ENCODE measurements around the gene EYA2.

- TF ChIP-seq EP300 (IDR thresholded peaks at IDR 0.05): no peak
- TF ChIP-seq CTCF (IDR thresholded peaks at IDR 0.05): no peak
These were observed 52.2 kb downstream of the EYA2 start for GRCh38 chr20:46946796-46947195.

All from sigmoid colon (tissue), 4 donors.